ENCODE data around the gene PFN1.

PFN1 gene

DNA sequence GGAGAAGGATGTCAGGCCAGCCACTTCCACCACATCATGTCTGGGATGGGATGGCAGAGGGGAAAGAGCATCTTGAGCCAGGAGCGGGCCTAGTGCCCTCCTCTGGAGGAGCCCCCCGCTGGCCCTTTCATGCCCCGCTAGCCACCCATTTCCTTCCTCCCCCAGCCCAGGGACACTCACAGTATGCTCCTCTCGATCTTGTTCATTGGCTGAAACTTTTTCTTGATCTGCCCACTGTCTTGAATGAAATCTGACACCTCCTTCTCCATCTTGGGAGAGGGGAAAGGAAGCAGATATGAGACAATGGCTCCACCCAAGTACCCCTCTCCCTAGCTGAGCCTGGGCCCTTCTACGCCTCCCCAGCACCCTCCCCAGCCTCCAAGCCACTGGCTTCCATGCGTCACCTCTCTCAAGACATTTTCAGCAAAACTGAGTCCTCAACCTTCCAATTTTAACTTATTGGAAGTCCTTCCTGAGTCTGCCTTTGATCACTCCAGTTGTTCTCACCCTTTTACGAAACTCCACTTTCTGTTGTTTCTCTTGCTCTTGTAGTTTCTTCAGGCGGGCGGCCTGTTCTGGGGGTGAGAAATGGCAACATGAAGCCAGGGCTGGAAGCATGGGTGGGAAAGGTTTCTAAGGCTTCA, 12.1 kb upstream of the PFN1 start:
- no peaks in the 10 kb centered on the region for H3K36me3 ChIP-seq (ENCODE audit: control insufficient read depth, insufficient read depth, low read length)

DNA sequence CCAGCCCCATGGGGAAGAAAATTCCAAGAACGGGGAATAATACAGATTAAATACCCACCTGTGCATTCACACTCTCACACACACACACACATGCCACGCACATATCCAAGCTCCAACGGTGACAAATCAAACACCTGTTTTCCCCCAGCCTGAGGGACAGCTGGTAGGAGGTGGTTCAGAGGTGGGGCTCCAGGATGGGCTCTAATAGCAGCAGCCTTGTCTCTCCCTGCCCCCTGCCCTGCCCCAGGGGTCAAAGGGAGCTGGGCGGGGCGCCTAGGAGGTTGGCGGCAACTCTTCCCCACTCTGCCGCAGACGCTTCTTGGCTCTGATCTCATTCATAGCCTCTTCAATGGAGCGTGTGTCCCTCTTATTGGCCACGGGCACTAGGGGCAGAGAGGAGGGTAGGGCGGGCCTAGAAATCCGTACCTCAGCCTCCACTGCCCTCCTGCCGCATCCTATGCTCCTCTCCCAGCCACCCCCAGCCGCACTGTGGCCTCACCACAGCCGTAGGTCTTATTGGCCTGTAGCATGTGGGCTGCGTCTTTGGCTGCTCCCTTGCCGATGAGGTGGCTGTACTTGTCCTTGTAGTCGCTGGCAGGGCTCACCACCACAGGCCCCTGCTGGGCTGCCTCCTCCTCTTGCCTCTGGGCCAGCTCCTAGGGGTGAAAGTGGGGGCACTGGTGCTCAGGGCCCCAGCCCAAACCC, 11.1 kb upstream of the PFN1 start:
- H3K4me2 ChIP-seq (ENCODE audit: low read length) = no peak overlapping the region
- H2AFZ ChIP-seq = no peak overlapping the region
- no peaks in the 10 kb centered on the region for H3K9me3 ChIP-seq (ENCODE audit: control insufficient read depth, low read length)
- no peaks in the 10 kb centered on the region for H3K27me3 ChIP-seq (ENCODE audit: control insufficient read depth, insufficient read depth, low read length)
- no peak overlapping the region for H3K27ac ChIP-seq
- TF ChIP-seq, protein P1, sequence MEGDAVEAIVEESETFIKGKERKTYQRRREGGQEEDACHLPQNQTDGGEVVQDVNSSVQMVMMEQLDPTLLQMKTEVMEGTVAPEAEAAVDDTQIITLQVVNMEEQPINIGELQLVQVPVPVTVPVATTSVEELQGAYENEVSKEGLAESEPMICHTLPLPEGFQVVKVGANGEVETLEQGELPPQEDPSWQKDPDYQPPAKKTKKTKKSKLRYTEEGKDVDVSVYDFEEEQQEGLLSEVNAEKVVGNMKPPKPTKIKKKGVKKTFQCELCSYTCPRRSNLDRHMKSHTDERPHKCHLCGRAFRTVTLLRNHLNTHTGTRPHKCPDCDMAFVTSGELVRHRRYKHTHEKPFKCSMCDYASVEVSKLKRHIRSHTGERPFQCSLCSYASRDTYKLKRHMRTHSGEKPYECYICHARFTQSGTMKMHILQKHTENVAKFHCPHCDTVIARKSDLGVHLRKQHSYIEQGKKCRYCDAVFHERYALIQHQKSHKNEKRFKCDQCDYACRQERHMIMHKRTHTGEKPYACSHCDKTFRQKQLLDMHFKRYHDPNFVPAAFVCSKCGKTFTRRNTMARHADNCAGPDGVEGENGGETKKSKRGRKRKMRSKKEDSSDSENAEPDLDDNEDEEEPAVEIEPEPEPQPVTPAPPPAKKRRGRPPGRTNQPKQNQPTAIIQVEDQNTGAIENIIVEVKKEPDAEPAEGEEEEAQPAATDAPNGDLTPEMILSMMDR (IDR thresholded peaks at IDR 0.05) = no peak
- H3K4me1 ChIP-seq = peaks cover 6% of the 10 kb centered on the region
- no peak overlapping the region for H3K4me3 ChIP-seq (ENCODE audit: low read depth, low read length)
- no peak overlapping the region for H3K9ac ChIP-seq
- no peaks in the 10 kb centered on the region for H3K36me3 ChIP-seq (ENCODE audit: control insufficient read depth, insufficient read depth, low read length)
- H3K79me2 ChIP-seq = peaks cover 5% of the 10 kb centered on the region

More for the DNA sequence above, 12.1 kb upstream of the PFN1 start:
- Histone ChIP-seq H3K4me2 (ENCODE audit: low read length) (no peak overlapping the region), H3K27ac (no peak overlapping the region), H3K27me3 (ENCODE audit: control insufficient read depth, insufficient read depth, low read length) (no peaks in the 10 kb centered on the region), H2AFZ (no peak overlapping the region), H3K9ac (no peak overlapping the region), H3K4me1 (peaks cover 6% of the 10 kb centered on the region), H3K4me3 (ENCODE audit: low read depth, low read length) (no peak overlapping the region), H3K79me2 (peaks cover 7% of the 10 kb centered on the region), H3K9me3 (ENCODE audit: control insufficient read depth, low read length) (no peaks in the 10 kb centered on the region)
- TF ChIP-seq, protein P1 (IDR thresholded peaks at IDR 0.05) = no peak

DNA sequence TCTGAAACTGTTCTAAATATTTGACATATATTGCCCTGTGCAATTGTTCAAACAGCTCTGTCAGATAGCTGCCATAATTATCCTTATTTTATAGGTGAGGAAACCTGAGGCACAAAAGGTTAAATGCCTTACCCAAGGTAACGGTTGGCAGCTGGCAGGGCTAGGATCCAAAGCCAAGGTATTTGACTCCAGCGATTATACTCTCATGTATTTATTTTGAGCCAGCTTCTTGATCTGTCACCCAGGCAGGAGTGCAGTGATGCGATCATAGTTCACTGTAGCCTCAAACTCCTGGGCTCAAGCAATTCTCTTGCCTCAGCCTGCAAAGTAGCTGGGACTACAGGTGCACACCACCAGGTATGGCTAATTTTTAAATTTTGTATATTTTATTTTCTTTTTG, 9.8 kb upstream of the PFN1 start:
- Histone ChIP-seq H3K4me1 (peaks cover 6% of the 10 kb centered on the region), H3K4me3 (ENCODE audit: low read depth, low read length) (no peak overlapping the region), H3K9ac (no peak overlapping the region), H3K4me2 (ENCODE audit: low read length) (no peak overlapping the region), H3K27ac (no peak overlapping the region), H3K36me3 (ENCODE audit: control insufficient read depth, insufficient read depth, low read length) (no peaks in the 10 kb centered on the region), H3K79me2 (peaks cover 5% of the 10 kb centered on the region), H2AFZ (no peak overlapping the region), H3K27me3 (ENCODE audit: control insufficient read depth, insufficient read depth, low read length) (no peaks in the 10 kb centered on the region), H3K9me3 (ENCODE audit: control insufficient read depth, low read length) (no peaks in the 10 kb centered on the region)
- TF ChIP-seq, protein P1 (IDR thresholded peaks at IDR 0.05) = no peak

DNA sequence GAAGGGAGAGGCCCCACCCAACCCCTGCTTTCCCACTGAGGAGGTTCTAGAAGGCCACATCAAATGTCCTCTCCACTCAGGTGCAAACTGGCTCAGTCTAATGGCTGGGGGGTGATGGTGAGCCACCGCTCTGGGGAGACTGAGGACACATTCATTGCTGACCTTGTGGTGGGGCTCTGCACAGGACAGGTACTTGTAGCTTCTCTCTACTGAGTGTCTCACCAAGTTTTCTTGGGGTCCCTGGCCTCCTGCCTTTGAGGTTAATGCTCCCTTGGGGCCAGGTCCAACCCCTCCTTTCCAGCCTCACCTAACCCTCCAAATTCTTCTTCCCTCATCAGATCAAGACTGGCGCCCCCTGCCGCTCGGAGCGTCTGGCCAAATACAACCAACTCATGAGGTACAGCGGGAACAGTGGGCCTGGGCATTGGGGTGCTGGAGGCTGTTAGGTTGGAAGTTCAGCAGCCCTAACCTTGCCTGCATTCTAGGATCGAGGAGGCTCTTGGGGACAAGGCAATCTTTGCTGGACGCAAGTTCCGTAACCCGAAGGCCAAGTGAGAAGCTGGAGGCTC, 8.2 kb upstream of the PFN1 start:
- no peaks in the 10 kb centered on the region for H3K36me3 ChIP-seq (ENCODE audit: control insufficient read depth, insufficient read depth, low read length)
- peaks cover 5% of the 10 kb centered on the region for H3K79me2 ChIP-seq
- no peak overlapping the region for H3K9ac ChIP-seq
- TF ChIP-seq, protein P1 (IDR thresholded peaks at IDR 0.05) = no peak
- H3K4me3 ChIP-seq (ENCODE audit: low read depth, low read length) = no peak overlapping the region
- no peak overlapping the region for H3K4me2 ChIP-seq (ENCODE audit: low read length)
- H3K27me3 ChIP-seq (ENCODE audit: control insufficient read depth, insufficient read depth, low read length) = no peaks in the 10 kb centered on the region
- no peak overlapping the region for H3K27ac ChIP-seq
- H3K4me1 ChIP-seq = peaks cover 6% of the 10 kb centered on the region
- H3K9me3 ChIP-seq (ENCODE audit: control insufficient read depth, low read length) = no peaks in the 10 kb centered on the region
- H2AFZ ChIP-seq = no peak overlapping the region
